Cardiac muscle cell (in vitro differentiated cells and primary cell): ENCODE results near the gene HIVEP2. TPM values are rescaled to one million over a fixed set of nuclear protein-coding genes. Genes with fewer than 3 reads are reported as not detected.
A peak's percentile ranks its signal among the peaks of the same experiment; 100 is the strongest.

Experiments
- DNase-seq, 2 donors: peaks; one replicate each; pipeline versions ENCODE4 v3.0.0 to v3.0.0-alpha.2; 2010 to 2017; ENCODE audit warnings: low read depth in 1 of 2, low spot score in 1 of 2
- H3K27ac ChIP-seq: fragments of 200-600 bp; sonication (generic); 2 replicates; pipeline ENCODE4 v1.5.1; 2016
- H3K27me3 ChIP-seq: fragments of 200-600 bp; sonication (generic); 2 replicates; pipeline ENCODE4 v1.6.0; 2016; ENCODE audit warnings: control low read depth
- H3K36me3 ChIP-seq: fragments of 200-600 bp; sonication (generic); 2 replicates; pipeline ENCODE4 v1.5.1; 2016; ENCODE audit warnings: control low read depth
- H3K4me1 ChIP-seq: fragments of 200-600 bp; sonication (generic); 2 replicates; pipeline ENCODE4 v1.8.1; 2017; ENCODE audit warnings: low read depth, mild to moderate bottlenecking, mixed run types
- H3K4me3 ChIP-seq: fragments of 200-600 bp; sonication (generic); 2 replicates; pipeline ENCODE4 v1.5.1; 2016; ENCODE audit warnings: mild to moderate bottlenecking
- H3K9me3 ChIP-seq: fragments of 200-600 bp; sonication (generic); 2 replicates; pipeline ENCODE4 v1.5.1; 2017; ENCODE audit warnings: low read depth, mild to moderate bottlenecking, control low read depth
- CTCF ChIP-seq: IDR thresholded peaks from 2 replicates; pipeline ENCODE4 v1.5.1; 2012; ENCODE audit warnings: low read depth, mild to moderate bottlenecking, low read length
- polyA plus RNA-seq: library from polyadenylated mRNA; unstranded; fragments of >200 nt; fragmentation: Nextera tagmentation; extraction: Ambion mirVana; gene quantifications from 2 replicates; pipeline ENCODE4 v1.2.1, GENCODE V29; 2016
- total RNA-seq: library from RNA; depleted of rRNA; stranded (reverse); fragments of >200 nt; gene quantifications from 2 replicates; pipeline ENCODE4 v1.2.3, GENCODE V29; 2016

The HIVEP2 gene
- total and polyA plus RNA-seq, 2 experiments from 2014 or later, result 3.6 to 18.0 TPM

- Histone ChIP-seq H3K9me3 (no peaks in the 10 kb centered on the region), H3K36me3 (no peaks in the 10 kb centered on the region), H3K27me3 (no peaks in the 10 kb centered on the region), H3K4me3 (no peak overlapping the region), H3K4me1 (peaks cover 43% of the 10 kb centered on the region), H3K27ac (peak overlapping the region; percentile 85)
- peak in 1 of 2 donors; percentile 59 for DNase-seq
- TF ChIP-seq CTCF, result no peak
These were observed 98.5 kb downstream of the HIVEP2 start for GRCh38 chr6:142846459-142846831.

- no peak for TF ChIP-seq CTCF
- no peaks in the 10 kb centered on the region for H3K9me3 ChIP-seq
- DNase-seq, result peak; percentile 94
- H3K36me3 ChIP-seq, result no peaks in the 10 kb centered on the region
- no peak overlapping the region for H3K4me3 ChIP-seq
- H3K27ac ChIP-seq, result peak overlapping the region; percentile 85
- peaks cover 37% of the 10 kb centered on the region for H3K4me1 ChIP-seq
- H3K27me3 ChIP-seq, result no peaks in the 10 kb centered on the region
These were observed 99.1 kb downstream of the HIVEP2 start for GRCh38 chr6:142845624-142846458.

GRCh38 chr6:142845143-142845571 is 99.8 kb downstream of the HIVEP2 start:
- Histone ChIP-seq H3K4me1 (peaks cover 36% of the 10 kb centered on the region), H3K9me3 (no peaks in the 10 kb centered on the region), H3K36me3 (no peaks in the 10 kb centered on the region), H3K4me3 (no peak overlapping the region), H3K27me3 (no peaks in the 10 kb centered on the region), H3K27ac (peak overlapping the region; percentile 85)
- TF ChIP-seq CTCF, result no peak
- DNase-seq, result no peak

- Histone ChIP-seq H3K9me3 (no peaks in the 10 kb centered on the region), H3K4me3 (no peak overlapping the region), H3K36me3 (no peaks in the 10 kb centered on the region), H3K27me3 (no peaks in the 10 kb centered on the region), H3K4me1 (peaks cover 36% of the 10 kb centered on the region), H3K27ac (peak overlapping the region; percentile 85)
- DNase-seq, result no peak
- no peak for TF ChIP-seq CTCF
These were observed 100.8 kb downstream of the HIVEP2 start for GRCh38 chr6:142844065-142844755.

GRCh38 chr6:142843361-142843760 is 101.6 kb downstream of the HIVEP2 start:
- H3K4me1 ChIP-seq, result peaks cover 36% of the 10 kb centered on the region
- H3K27ac ChIP-seq, result no peak overlapping the region

More at GRCh38 chr6:142843361-142843760, 101.6 kb downstream of the HIVEP2 start:
- H3K9me3 ChIP-seq, result no peaks in the 10 kb centered on the region
- no peaks in the 10 kb centered on the region for H3K36me3 ChIP-seq
- no peak for DNase-seq
- TF ChIP-seq CTCF, result no peak
- no peak overlapping the region for H3K4me3 ChIP-seq
- no peaks in the 10 kb centered on the region for H3K27me3 ChIP-seq
